HEK293T (cell line): ENCODE data around the gene ZBTB20.

Experiments
- FOXK2 ChIP-seq: fragments of 450-650 bp; IDR thresholded peaks from 2 replicates; pipeline ENCODE4 v1.6.1; 2016; ENCODE audit warnings: mild to moderate bottlenecking
- FOXM1 ChIP-seq: fragments of 450-650 bp; IDR thresholded peaks from 2 replicates; pipeline ENCODE4 v1.6.1; 2017; ENCODE audit warnings: mild to moderate bottlenecking, borderline replicate concordance
- HDGF ChIP-seq: fragments of 450-650 bp; IDR thresholded peaks from 2 replicates; pipeline ENCODE4 v1.6.1; 2017; ENCODE audit warnings: antibody characterized with exemption, borderline replicate concordance
- LEF1 ChIP-seq: fragments of 450-650 bp; IDR thresholded peaks from 2 replicates; pipeline ENCODE4 v1.6.1; 2017; ENCODE audit warnings: mild to moderate bottlenecking, borderline replicate concordance
- SP1 ChIP-seq: fragments of 450-650 bp; IDR thresholded peaks from 2 replicates; pipeline ENCODE4 v1.6.1; 2017
- SUZ12 ChIP-seq: fragments of 450-650 bp; IDR thresholded peaks from 2 replicates; pipeline ENCODE4 v1.6.1; 2016; ENCODE audit warnings: mild to moderate bottlenecking
- ZNF384 ChIP-seq: fragments of 450-650 bp; IDR thresholded peaks from 2 replicates; pipeline ENCODE4 v1.6.1; 2016

GRCh38 chr3:114454551-114455251 is 692.4 kb downstream of the ZBTB20 start:
- no peak for TF ChIP-seq FOXK2
- peak; percentile 58; the same call in 1 of the 2 replicates for TF ChIP-seq ZNF384
- TF ChIP-seq FOXM1: no peak
- no peak for TF ChIP-seq HDGF
- TF ChIP-seq SUZ12: no peak
- TF ChIP-seq LEF1: no peak
- TF ChIP-seq SP1: no peak
